HFF-Myc (cell line): Measurements from ENCODE around the gene AMOTL1.
A peak's percentile ranks its signal among the peaks of the same experiment; 100 is the strongest.

Experiments used
- DNase-seq: peaks from one replicate; pipeline ENCODE4 v3.0.0-alpha.2; 2011; ENCODE audit warnings: low read depth; ENCODE audit errors: extremely low read depth
- H3K4me3 ChIP-seq: replicated peaks from 2 replicates; pipeline ENCODE4 v1.5.1; 2011; ENCODE audit warnings: low read depth, mild to moderate bottlenecking, control low read depth, low read length
- TF ChIP-seq, protein P1 (sequence below): IDR thresholded peaks from 2 replicates; pipeline ENCODE4 v1.5.1; 2012; ENCODE audit warnings: mild to moderate bottlenecking, low read depth, low read length, control low read depth; ENCODE audit errors: missing control alignments

The AMOTL1 gene

GRCh38 chr11:94871491-94872185 lies 103.5 kb downstream of the AMOTL1 start:
- TF ChIP-seq, protein P1, sequence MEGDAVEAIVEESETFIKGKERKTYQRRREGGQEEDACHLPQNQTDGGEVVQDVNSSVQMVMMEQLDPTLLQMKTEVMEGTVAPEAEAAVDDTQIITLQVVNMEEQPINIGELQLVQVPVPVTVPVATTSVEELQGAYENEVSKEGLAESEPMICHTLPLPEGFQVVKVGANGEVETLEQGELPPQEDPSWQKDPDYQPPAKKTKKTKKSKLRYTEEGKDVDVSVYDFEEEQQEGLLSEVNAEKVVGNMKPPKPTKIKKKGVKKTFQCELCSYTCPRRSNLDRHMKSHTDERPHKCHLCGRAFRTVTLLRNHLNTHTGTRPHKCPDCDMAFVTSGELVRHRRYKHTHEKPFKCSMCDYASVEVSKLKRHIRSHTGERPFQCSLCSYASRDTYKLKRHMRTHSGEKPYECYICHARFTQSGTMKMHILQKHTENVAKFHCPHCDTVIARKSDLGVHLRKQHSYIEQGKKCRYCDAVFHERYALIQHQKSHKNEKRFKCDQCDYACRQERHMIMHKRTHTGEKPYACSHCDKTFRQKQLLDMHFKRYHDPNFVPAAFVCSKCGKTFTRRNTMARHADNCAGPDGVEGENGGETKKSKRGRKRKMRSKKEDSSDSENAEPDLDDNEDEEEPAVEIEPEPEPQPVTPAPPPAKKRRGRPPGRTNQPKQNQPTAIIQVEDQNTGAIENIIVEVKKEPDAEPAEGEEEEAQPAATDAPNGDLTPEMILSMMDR = no peak
- DNase-seq = no peak
- no peak overlapping the region for H3K4me3 ChIP-seq

DNA sequence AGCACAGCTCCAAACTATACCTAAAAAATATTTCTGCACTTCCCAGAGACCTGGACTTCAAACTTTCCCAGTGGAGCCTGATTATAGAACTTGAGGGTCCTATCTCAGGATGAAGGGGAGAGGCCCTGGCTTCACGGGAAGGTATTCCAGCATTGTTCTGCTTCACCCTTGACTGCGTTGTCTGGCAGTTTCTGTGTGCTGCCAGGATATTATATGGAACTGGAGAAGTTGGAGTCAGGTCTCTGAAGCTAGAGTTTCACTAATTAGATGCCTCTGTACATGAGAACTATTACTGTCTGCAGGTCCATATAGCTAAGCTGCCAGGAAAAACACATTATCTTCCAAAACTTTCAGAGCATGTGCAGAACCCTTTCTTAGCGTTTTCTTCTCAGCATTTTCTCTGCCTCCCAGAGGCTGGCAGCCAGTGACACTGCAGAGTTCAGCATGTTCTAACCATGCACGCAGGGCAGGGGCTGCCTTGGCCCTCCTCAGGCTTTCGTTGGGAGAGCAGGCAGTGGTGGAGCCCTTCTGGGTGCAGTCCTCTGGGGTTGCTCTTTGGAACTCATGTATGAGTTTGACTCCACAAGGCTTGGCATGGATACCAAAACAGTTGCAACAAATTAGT lies 105.9 kb downstream of the AMOTL1 start:
- TF ChIP-seq, protein P1 = no peak
- H3K4me3 ChIP-seq = no peak overlapping the region
- DNase-seq = no peak

- DNase-seq = no peak
- no peak overlapping the region for H3K4me3 ChIP-seq
- TF ChIP-seq, protein P1 = no peak
These were observed 108.1 kb downstream of the AMOTL1 start for GRCh38 chr11:94876222-94876621.

GRCh38 chr11:94876645-94877442 lies 108.7 kb downstream of the AMOTL1 start:
- peak; percentile 88 for DNase-seq
- TF ChIP-seq, protein P1 = peak; percentile 51
- H3K4me3 ChIP-seq = no peak overlapping the region

- no peak overlapping the region for H3K4me3 ChIP-seq
- DNase-seq = no peak
- TF ChIP-seq, protein P1 = no peak
These were observed 109.5 kb downstream of the AMOTL1 start for GRCh38 chr11:94877443-94878200.

DNA sequence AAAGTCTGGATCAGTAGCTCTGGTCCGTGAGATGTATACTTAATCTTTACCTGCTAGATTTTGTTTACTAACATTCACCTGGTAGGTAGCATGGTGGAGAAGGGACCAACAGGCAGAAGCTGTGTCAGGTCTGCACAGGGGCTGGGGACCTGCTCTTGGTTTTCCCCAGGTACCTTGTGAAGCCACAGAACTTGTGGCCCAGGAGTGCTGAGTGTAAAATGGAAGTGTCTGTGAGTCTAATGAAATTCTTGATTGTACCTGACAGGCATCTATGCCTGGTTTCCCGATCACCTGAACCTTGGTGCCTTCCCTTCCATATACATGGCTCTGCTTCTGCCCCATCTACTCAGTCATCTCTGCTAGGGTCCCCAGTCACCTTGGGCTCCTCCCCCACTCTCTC lies 110.8 kb downstream of the AMOTL1 start:
- TF ChIP-seq, protein P1 = no peak
- H3K4me3 ChIP-seq = no peak overlapping the region
- DNase-seq = no peak
